OCI-LY3 (cell line): ENCODE measurements around the gene ZNF831.

Experiments
- H2AFZ ChIP-seq: fragments of 200-600, 300-600 bp; shearing (Covaris generic); 2 replicates; pipeline ENCODE4 v1.6.0; 2014; ENCODE audit warnings: antibody characterized with exemption, low read depth, low read length
- H3K27ac ChIP-seq: fragments of 200-600, 300-600 bp; sonication (generic); 2 replicates; pipeline ENCODE4 v1.5.1; 2014; ENCODE audit warnings: mild to moderate bottlenecking, low read length, moderate library complexity, mixed read lengths
- H3K27me3 ChIP-seq: fragments of 200-600, 300-600 bp; sonication (generic); 2 replicates; pipeline ENCODE4 v1.6.1; 2014; ENCODE audit warnings: low read depth, low read length, mixed read lengths
- H3K36me3 ChIP-seq: fragments of 200-600, 300-600 bp; sonication (generic); replicated peaks from 2 replicates; pipeline ENCODE3; 2014; ENCODE audit warnings: low read depth, low read length, mixed read lengths
- H3K4me1 ChIP-seq: fragments of 300-600, 200-600 bp; sonication (generic); 2 replicates; pipeline ENCODE4 v1.6.1; 2014; ENCODE audit warnings: low read length, mixed read lengths
- H3K4me2 ChIP-seq: fragments of 200-600, 300-600 bp; sonication (generic); 2 replicates; pipeline ENCODE4 v1.6.1; 2014; ENCODE audit warnings: low read length, mixed read lengths
- H3K4me3 ChIP-seq: fragments of 300-600, 200-600 bp; sonication (generic); 2 replicates; pipeline ENCODE4 v1.5.1; 2014; ENCODE audit warnings: antibody characterized with exemption, mild to moderate bottlenecking, low read length, moderate library complexity
- H3K79me2 ChIP-seq: fragments of 300-600, 200-600 bp; shearing (Covaris generic); 2 replicates; pipeline ENCODE4 v1.6.1; 2014; ENCODE audit warnings: mild to moderate bottlenecking, low read length, mixed read lengths
- H3K9ac ChIP-seq: fragments of 300-600, 200-600 bp; shearing (Covaris generic); 2 replicates; pipeline ENCODE4 v1.6.0; 2014; ENCODE audit warnings: mild to moderate bottlenecking, low read length, moderate library complexity
- H3K9me3 ChIP-seq: fragments of 200-600, 300-600 bp; shearing (Covaris generic); 2 replicates; pipeline ENCODE4 v1.6.1; 2014; ENCODE audit warnings: low read length, mixed read lengths; ENCODE audit not compliant: insufficient read depth
- H4K20me1 ChIP-seq: fragments of 200-600, 300-600 bp; sonication (generic); 2 replicates; pipeline ENCODE4 v1.6.1; 2016; ENCODE audit warnings: low read length, mixed read lengths; ENCODE audit not compliant: insufficient read depth
- EZH2phosphoT487 ChIP-seq: fragments of 200-600 bp; shearing (Covaris generic); IDR thresholded peaks from 2 replicates; pipeline ENCODE4 v1.6.1; 2018; ENCODE audit warnings: antibody characterized with exemption, mixed run types, low read depth
- TF ChIP-seq, protein P1 (sequence below): fragments of 200-600, 300-600 bp; sonication (generic); IDR thresholded peaks from 2 replicates; pipeline ENCODE4 v1.5.1; 2014; ENCODE audit warnings: antibody characterized with exemption, low read length, low read depth

The ZNF831 gene

GRCh38 chr20:59148701-59149493 lies 14.7 kb upstream of the ZNF831 start:
- H3K27ac ChIP-seq: no peak overlapping the region
- H3K4me1 ChIP-seq: no peaks in the 10 kb centered on the region
- no peak overlapping the region for H3K4me3 ChIP-seq
- H3K79me2 ChIP-seq: no peaks in the 10 kb centered on the region
- H2AFZ ChIP-seq: no peak overlapping the region
- H3K9ac ChIP-seq: no peak overlapping the region
- H3K27me3 ChIP-seq: peaks cover 85% of the 10 kb centered on the region
- no peak overlapping the region for H3K4me2 ChIP-seq
- no peaks in the 10 kb centered on the region for H4K20me1 ChIP-seq
- no peaks in the 10 kb centered on the region for H3K9me3 ChIP-seq
- H3K36me3 ChIP-seq: no peaks in the 10 kb centered on the region
- TF ChIP-seq, protein P1, sequence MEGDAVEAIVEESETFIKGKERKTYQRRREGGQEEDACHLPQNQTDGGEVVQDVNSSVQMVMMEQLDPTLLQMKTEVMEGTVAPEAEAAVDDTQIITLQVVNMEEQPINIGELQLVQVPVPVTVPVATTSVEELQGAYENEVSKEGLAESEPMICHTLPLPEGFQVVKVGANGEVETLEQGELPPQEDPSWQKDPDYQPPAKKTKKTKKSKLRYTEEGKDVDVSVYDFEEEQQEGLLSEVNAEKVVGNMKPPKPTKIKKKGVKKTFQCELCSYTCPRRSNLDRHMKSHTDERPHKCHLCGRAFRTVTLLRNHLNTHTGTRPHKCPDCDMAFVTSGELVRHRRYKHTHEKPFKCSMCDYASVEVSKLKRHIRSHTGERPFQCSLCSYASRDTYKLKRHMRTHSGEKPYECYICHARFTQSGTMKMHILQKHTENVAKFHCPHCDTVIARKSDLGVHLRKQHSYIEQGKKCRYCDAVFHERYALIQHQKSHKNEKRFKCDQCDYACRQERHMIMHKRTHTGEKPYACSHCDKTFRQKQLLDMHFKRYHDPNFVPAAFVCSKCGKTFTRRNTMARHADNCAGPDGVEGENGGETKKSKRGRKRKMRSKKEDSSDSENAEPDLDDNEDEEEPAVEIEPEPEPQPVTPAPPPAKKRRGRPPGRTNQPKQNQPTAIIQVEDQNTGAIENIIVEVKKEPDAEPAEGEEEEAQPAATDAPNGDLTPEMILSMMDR: no peak
- TF ChIP-seq EZH2phosphoT487: no peak

DNA sequence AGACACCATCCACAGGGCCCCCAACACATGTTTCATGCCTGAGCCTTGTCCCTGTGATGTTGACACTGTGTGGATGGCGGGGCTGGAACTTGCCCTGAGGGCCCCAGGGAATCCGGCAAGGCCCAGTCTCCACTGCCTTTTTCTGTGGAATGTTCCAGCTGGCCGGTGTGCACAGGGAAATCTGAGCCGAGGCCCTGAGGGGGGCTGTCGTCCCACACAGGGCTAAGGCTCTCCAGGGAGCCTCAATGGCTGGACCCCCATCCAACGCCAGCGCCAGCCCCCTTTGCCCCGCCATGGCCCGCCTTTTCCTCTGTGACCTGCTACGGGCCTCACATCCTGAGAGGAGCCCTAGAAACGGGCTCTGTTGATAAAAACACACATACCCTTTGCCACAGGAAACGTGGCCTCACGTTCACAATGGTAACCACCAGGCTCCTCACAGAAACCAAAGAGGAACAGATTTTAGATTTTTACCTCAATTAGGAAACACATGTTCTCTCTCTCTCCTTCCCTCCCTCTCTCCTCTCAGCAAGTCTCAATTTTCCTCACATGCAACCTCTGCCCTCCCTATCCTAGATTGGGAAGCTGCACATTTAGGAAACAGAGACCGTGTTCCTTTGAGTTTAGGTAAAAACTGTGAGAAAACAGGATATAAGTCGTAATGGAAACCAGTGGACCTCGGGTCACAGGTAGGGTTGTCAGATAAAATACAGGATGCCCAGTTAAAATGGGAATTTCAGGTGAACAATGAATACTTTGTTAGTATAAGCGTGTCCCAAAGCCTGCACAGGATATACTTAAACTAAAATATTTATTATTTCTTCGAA lies 13.7 kb upstream of the ZNF831 start:
- H3K27ac ChIP-seq: no peak overlapping the region
- no peaks in the 10 kb centered on the region for H3K4me1 ChIP-seq
- no peaks in the 10 kb centered on the region for H3K9me3 ChIP-seq
- H2AFZ ChIP-seq: no peak overlapping the region
- H3K4me2 ChIP-seq: no peak overlapping the region
- H3K4me3 ChIP-seq: no peak overlapping the region
- H3K79me2 ChIP-seq: no peaks in the 10 kb centered on the region
- H3K27me3 ChIP-seq: peaks cover 85% of the 10 kb centered on the region
- TF ChIP-seq, protein P1: no peak
- no peak for TF ChIP-seq EZH2phosphoT487
- H3K36me3 ChIP-seq: no peaks in the 10 kb centered on the region
- H3K9ac ChIP-seq: no peak overlapping the region
- H4K20me1 ChIP-seq: no peaks in the 10 kb centered on the region

DNA sequence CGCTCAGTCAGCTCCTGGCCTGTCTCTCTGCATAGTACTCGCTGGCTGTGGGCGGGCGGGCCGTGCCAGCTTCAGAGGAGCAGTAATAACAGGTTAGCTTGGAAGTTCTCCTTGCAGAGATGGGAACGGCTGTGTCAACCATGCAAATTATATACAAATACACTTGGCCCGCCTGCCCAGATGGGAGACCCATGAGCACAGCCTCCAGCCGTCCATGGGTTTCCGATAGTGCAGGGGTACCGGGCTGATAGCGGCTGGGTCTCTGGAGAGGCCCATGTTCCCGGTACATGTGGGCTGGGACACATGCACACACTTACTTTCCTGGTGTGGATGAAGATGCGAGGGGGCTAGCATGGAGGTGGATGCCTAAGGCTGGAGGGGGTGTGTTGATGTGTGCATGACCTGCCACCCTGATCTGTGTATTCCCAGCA lies 12.8 kb upstream of the ZNF831 start:
- H3K9me3 ChIP-seq: no peaks in the 10 kb centered on the region
- H3K4me1 ChIP-seq: no peaks in the 10 kb centered on the region
- H3K4me2 ChIP-seq: no peak overlapping the region
- H3K27ac ChIP-seq: no peak overlapping the region
- TF ChIP-seq, protein P1: no peak
- TF ChIP-seq EZH2phosphoT487: no peak
- H3K27me3 ChIP-seq: peaks cover 85% of the 10 kb centered on the region
- H3K4me3 ChIP-seq: no peak overlapping the region
- H3K9ac ChIP-seq: no peak overlapping the region
- no peak overlapping the region for H2AFZ ChIP-seq
- H3K79me2 ChIP-seq: no peaks in the 10 kb centered on the region
- no peaks in the 10 kb centered on the region for H3K36me3 ChIP-seq
- no peaks in the 10 kb centered on the region for H4K20me1 ChIP-seq

DNA sequence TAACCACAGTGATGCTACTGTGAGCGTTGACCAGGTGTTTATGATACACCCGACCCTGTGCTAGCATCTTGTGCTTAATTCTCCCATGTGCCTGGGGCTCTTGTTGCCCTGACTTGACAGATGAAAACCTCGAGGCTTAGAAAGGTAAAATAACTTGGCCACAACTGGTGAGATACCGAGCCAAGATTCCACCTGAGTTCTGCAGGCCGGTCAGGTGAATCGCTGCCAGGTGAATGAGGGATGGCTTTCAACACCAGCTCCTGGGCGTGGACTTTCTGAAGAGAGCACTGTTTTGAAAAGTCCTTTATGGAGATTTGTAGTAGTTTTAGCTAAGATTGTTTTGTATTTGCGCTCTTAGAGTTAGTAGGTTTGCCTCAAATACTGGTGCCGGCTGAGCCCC lies 12.2 kb upstream of the ZNF831 start:
- Histone ChIP-seq H3K79me2 (no peaks in the 10 kb centered on the region), H3K9me3 (no peaks in the 10 kb centered on the region), H3K4me3 (no peak overlapping the region), H4K20me1 (no peaks in the 10 kb centered on the region), H3K27me3 (peaks cover 82% of the 10 kb centered on the region), H3K4me2 (no peak overlapping the region), H3K36me3 (no peaks in the 10 kb centered on the region), H3K27ac (no peak overlapping the region), H2AFZ (no peak overlapping the region), H3K9ac (no peak overlapping the region), H3K4me1 (no peaks in the 10 kb centered on the region)
- TF ChIP-seq, protein P1: no peak
- no peak for TF ChIP-seq EZH2phosphoT487
